ENCODE measurements around the gene AOC3. TPM values are rescaled to one million over a fixed set of nuclear protein-coding genes. Genes with fewer than 3 reads are reported as not detected.
A peak's percentile ranks its signal among the peaks of the same experiment; 100 is the strongest.

Gene AOC3
- total and polyA plus RNA-seq, 2 of the 13 experiments (the other 11 are each of a cell fraction or from before 2014, with no cell fraction given): 8.7 to 51.7 TPM

GRCh38 chr17:42886283-42887176, 35.5 kb downstream of the AOC3 start (continued):
- TF ChIP-seq MXD3 (CRISPR knock-in tag; IDR thresholded peaks at IDR 0.05): 0 out of 2 replicates have a peak, but pooled peaks have one; percentile 46
- TF ChIP-seq, protein P1, sequence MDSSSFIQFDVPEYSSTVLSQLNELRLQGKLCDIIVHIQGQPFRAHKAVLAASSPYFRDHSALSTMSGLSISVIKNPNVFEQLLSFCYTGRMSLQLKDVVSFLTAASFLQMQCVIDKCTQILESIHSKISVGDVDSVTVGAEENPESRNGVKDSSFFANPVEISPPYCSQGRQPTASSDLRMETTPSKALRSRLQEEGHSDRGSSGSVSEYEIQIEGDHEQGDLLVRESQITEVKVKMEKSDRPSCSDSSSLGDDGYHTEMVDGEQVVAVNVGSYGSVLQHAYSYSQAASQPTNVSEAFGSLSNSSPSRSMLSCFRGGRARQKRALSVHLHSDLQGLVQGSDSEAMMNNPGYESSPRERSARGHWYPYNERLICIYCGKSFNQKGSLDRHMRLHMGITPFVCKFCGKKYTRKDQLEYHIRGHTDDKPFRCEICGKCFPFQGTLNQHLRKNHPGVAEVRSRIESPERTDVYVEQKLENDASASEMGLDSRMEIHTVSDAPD (CRISPR knock-in tag; IDR thresholded peaks at IDR 0.05): no peak
- no peak for TF ChIP-seq IKZF4 (CRISPR knock-in tag; IDR thresholded peaks at IDR 0.05; ENCODE audit: borderline replicate concordance, low read depth, not compliant biosample characterization)
- TF ChIP-seq, protein P2, sequence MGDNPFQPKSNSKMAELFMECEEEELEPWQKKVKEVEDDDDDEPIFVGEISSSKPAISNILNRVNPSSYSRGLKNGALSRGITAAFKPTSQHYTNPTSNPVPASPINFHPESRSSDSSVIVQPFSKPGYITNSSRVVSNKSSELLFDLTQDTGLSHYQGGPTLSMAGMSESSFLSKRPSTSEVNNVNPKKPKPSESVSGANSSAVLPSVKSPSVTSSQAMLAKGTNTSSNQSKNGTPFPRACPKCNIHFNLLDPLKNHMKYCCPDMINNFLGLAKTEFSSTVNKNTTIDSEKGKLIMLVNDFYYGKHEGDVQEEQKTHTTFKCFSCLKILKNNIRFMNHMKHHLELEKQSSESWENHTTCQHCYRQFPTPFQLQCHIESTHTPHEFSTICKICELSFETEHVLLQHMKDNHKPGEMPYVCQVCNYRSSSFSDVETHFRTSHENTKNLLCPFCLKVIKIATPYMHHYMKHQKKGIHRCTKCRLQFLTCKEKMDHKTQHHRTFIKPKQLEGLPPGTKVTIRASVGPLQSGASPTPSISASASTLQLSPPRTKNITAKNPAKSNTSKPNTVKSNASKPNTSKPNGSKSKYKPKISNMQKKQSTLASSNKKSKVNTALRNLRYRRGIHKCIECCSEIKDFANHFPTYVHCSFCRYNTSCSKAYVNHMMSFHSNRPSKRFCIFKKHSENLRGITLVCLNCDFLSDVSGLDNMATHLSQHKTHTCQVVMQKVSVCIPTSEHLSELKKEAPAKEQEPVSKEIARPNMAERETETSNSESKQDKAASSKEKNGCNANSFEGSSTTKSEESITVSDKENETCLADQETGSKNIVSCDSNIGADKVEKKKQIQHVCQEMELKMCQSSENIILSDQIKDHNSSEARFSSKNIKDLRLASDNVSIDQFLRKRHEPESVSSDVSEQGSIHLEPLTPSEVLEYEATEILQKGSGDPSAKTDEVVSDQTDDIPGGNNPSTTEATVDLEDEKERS (CRISPR knock-in tag; IDR thresholded peaks at IDR 0.05): peak; percentile 99
- no peak for TF ChIP-seq NPAS2 (CRISPR knock-in tag; IDR thresholded peaks at IDR 0.05; ENCODE audit: borderline replicate concordance)
- peak; percentile 69; the same call in 1 of the 2 replicates for TF ChIP-seq TBP (CRISPR knock-in tag; IDR thresholded peaks at IDR 0.05)
- TF ChIP-seq MBNL3 (CRISPR knock-in tag; conservative IDR thresholded peaks at IDR 0.05): no peak
- TF ChIP-seq NFE2L1 (CRISPR knock-in tag; IDR thresholded peaks at IDR 0.05; ENCODE audit: borderline replicate concordance): no peak
- peak; percentile 70; the same call in 1 of the 2 replicates for TF ChIP-seq TGIF2 (CRISPR knock-in tag; IDR thresholded peaks at IDR 0.05)
- TF ChIP-seq RERE (CRISPR knock-in tag; IDR thresholded peaks at IDR 0.05; ENCODE audit: low read depth): 0 out of 2 replicates have a peak, but pooled peaks have one; percentile 20
- peak; percentile 80 for TF ChIP-seq JUN (CRISPR knock-in tag; IDR thresholded peaks at IDR 0.05)
- TF ChIP-seq NCOR1 (IDR thresholded peaks at IDR 0.05; ENCODE audit: borderline replicate concordance, low read length): peak; percentile 100
- peak; percentile 73; the same call in 1 of the 2 replicates for TF ChIP-seq ZNF232 (CRISPR knock-in tag; IDR thresholded peaks at IDR 0.05; ENCODE audit: borderline replicate concordance)
- peak; percentile 80 for TF ChIP-seq FOXP1 (IDR thresholded peaks at IDR 0.05)
- peak; percentile 89 for TF ChIP-seq FOXP1 (CRISPR knock-in tag; IDR thresholded peaks at IDR 0.05)
- TF ChIP-seq ZNF772 (CRISPR knock-in tag; IDR thresholded peaks at IDR 0.05): peak; percentile 82; the same call in 1 of the 2 replicates
- peak; percentile 65 for TF ChIP-seq ZNF441 (CRISPR knock-in tag; IDR thresholded peaks at IDR 0.05; ENCODE audit: borderline replicate concordance)
- no peak for TF ChIP-seq NCOA5 (CRISPR knock-in tag; IDR thresholded peaks at IDR 0.05)
- no peak; the same call in 1 of the 2 replicates for TF ChIP-seq HOXD1 (CRISPR knock-in tag; IDR thresholded peaks at IDR 0.05)

All from HepG2 (cell line).